ENCODE measurements around the gene MSANTD1. TPM values are rescaled to one million over a fixed set of nuclear protein-coding genes. Genes with fewer than 3 reads are reported as not detected.

MSANTD1 gene
- total and polyA plus RNA-seq, 8 donors, result 0.54 to 2.9 (median 1.0) TPM

DNA sequence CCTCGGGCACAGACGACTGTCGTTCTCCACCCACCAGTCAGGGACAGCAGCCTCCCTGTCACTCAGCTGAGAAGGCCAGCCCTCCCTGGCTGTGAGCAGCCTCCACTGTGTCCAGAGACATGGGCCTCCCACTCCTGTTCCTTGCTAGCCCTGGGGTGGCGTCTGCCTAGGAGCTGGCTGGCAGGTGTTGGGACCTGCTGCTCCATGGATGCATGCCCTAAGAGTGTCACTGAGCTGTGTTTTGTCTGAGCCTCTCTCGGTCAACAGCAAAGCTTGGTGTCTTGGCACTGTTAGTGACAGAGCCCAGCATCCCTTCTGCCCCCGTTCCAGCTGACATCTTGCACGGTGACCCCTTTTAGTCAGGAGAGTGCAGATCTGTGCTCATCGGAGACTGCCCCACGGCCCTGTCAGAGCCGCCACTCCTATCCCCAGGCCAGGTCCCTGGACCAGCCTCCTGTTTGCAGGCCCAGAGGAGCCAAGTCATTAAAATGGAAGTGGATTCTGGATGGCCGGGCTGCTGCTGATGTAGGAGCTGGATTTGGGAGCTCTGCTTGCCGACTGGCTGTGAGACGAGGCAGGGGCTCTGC lies 7.9 kb upstream of the MSANTD1 start:
- FAIRE-seq, result no peak
- DNase-seq, result peak in 1 of 6 donors; percentile 50
- TF ChIP-seq, protein P1, sequence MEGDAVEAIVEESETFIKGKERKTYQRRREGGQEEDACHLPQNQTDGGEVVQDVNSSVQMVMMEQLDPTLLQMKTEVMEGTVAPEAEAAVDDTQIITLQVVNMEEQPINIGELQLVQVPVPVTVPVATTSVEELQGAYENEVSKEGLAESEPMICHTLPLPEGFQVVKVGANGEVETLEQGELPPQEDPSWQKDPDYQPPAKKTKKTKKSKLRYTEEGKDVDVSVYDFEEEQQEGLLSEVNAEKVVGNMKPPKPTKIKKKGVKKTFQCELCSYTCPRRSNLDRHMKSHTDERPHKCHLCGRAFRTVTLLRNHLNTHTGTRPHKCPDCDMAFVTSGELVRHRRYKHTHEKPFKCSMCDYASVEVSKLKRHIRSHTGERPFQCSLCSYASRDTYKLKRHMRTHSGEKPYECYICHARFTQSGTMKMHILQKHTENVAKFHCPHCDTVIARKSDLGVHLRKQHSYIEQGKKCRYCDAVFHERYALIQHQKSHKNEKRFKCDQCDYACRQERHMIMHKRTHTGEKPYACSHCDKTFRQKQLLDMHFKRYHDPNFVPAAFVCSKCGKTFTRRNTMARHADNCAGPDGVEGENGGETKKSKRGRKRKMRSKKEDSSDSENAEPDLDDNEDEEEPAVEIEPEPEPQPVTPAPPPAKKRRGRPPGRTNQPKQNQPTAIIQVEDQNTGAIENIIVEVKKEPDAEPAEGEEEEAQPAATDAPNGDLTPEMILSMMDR (IDR thresholded peaks at IDR 0.05), result no peak
- Histone ChIP-seq H3K27me3 (no peaks in the 10 kb centered on the region), H3K27ac (peak overlapping the region in 1 of 4 donors; percentile 70), H3K4me3 (no peak overlapping the region), H3K4me1 (peaks cover 14 to 31% (median 19%) of the 10 kb centered on the region in 3 donors), H3K36me3 (peaks cover 0 to 14% (median under 1%) of the 10 kb centered on the region in 3 donors), H3K9me3 (no peaks in the 10 kb centered on the region)
- intact Hi-C loops (cut with DNase I), result no loop called here
- WGBS, 2 donors, result 71 to 75% methylated on average over 13 of the region's 13 CpGs
- ATAC-seq, result no peak

DNA sequence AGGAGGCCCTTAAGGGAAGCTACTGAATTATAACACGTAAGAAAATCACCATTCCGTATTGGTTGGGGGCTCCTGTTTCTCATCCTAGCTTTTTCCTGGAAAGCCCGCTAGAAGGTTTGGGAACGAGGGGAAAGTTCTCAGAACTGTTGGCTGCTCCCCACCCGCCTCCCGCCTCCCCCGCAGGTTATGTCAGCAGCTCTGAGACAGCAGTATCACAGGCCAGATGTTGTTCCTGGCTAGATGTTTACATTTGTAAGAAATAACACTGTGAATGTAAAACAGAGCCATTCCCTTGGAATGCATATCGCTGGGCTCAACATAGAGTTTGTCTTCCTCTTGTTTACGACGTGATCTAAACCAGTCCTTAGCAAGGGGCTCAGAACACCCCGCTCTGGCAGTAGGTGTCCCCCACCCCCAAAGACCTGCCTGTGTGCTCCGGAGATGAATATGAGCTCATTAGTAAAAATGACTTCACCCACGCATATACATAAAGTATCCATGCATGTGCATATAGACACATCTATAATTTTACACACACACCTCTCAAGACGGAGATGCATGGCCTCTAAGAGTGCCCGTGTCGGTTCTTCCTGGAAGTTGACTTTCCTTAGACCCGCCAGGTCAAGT lies 6.9 kb upstream of the MSANTD1 start:
- H3K4me3 ChIP-seq, result no peak overlapping the region
- WGBS, 2 donors, result 64 to 69% methylated on average over 17 of the region's 17 CpGs
- TF ChIP-seq, protein P1 (IDR thresholded peaks at IDR 0.05), result no peak
- H3K9me3 ChIP-seq, result no peaks in the 10 kb centered on the region
- FAIRE-seq (no peak), ATAC-seq (no peak), DNase-seq (peak in 1 of 6 donors; percentile 50)
- peaks cover 0 to 9% (median 0%) of the 10 kb centered on the region in 3 donors for H3K36me3 ChIP-seq
- H3K4me1 ChIP-seq, result peaks cover 14 to 31% (median 19%) of the 10 kb centered on the region in 3 donors
- H3K27me3 ChIP-seq, result no peaks in the 10 kb centered on the region
- H3K27ac ChIP-seq, result no peak overlapping the region
- intact Hi-C loops (cut with DNase I), result no loop called here

DNA sequence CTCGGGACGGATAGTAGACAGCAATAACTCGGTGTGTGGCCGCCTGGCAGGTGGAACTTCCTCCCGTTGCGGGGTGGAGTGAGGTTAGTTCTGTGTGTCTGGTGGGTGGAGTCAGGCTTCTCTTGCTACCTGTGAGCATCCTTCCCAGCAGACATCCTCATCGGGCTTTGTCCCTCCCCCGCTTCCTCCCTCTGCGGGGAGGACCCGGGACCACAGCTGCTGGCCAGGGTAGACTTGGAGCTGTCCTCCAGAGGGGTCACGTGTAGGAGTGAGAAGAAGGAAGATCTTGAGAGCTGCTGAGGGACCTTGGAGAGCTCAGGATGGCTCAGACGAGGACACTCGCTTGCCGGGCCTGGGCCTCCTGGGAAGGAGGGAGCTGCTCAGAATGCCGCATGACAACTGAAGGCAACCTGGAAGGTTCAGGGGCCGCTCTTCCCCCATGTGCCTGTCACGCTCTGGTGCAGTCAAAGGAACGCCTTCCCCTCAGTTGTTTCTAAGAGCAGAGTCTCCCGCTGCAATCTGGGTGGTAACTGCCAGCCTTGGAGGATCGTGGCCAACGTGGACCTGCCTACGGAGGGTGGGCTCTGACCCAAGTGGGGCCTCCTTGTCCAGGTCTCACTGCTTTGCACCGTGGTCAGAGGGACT lies 5.7 kb upstream of the MSANTD1 start:
- peaks cover 14 to 30% (median 15%) of the 10 kb centered on the region in 3 donors for H3K4me1 ChIP-seq
- whole genome bisulfite sequencing, 2 donors, result 84% methylated on average over 23 of the region's 23 CpGs
- H3K4me3 ChIP-seq, result no peak overlapping the region
- FAIRE-seq, result no peak
- peaks cover 0 to 9% (median 0%) of the 10 kb centered on the region in 3 donors for H3K36me3 ChIP-seq
- H3K9me3 ChIP-seq, result no peaks in the 10 kb centered on the region
- no peak for ATAC-seq
- TF ChIP-seq, protein P1 (IDR thresholded peaks at IDR 0.05), result no peak
- no peak overlapping the region for H3K27ac ChIP-seq
- no peaks in the 10 kb centered on the region for H3K27me3 ChIP-seq
- intact Hi-C loops (cut with DNase I), result no loop called here
- peak in 2 of 6 donors; percentile 27 to 46 for DNase-seq

DNA sequence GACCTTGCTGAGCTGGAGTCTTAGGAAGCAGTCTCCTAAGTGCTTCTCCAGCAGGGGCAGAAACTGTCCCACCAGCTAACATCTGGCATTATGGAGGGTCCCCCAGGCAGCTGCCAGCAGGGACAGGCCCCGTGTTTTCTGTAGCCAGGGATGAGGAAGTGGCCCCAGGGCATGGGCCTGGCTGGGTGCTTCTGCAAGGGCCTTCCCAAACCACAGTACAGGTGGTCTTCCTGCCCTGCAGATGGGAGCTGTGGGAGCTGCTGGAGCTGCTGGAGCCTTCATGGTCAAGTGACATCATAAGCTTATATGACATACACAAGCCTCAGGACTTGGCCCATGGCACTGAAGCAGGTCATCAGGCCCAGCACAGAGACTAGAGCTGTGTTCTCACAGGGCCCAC lies 5.0 kb upstream of the MSANTD1 start:
- no peak overlapping the region for H3K4me3 ChIP-seq
- H3K27me3 ChIP-seq, result no peaks in the 10 kb centered on the region
- peaks cover 0 to 6% (median 0%) of the 10 kb centered on the region in 3 donors for H3K36me3 ChIP-seq
- 67 to 87% methylated on average over 1 of the region's 1 CpG for WGBS, 2 donors
- H3K9me3 ChIP-seq, result no peaks in the 10 kb centered on the region
- TF ChIP-seq, protein P1 (IDR thresholded peaks at IDR 0.05), result no peak
- H3K4me1 ChIP-seq, result peaks cover 7 to 22% (median 14%) of the 10 kb centered on the region in 3 donors
- intact Hi-C loops (cut with DNase I), result no loop called here
- DNase-seq (peak in 2 of 6 donors; percentile 8 to 58), FAIRE-seq (no peak), ATAC-seq (no peak)
- H3K27ac ChIP-seq, result no peak overlapping the region

Measured in pancreas (tissue), 10 donors.